CD14-positive monocyte (primary cell): ENCODE results near the gene DPP10. TPM values are rescaled to one million over a fixed set of nuclear protein-coding genes. Genes with fewer than 3 reads are reported as not detected.

Source experiments
- DNase-seq, 3 donors: peaks; one replicate each; pipeline ENCODE4 v3.0.0-alpha.2; 2011 to 2022
- H2AFZ ChIP-seq: 2 replicates; pipeline ENCODE4 v1.6.0; 2012; ENCODE audit warnings: mild to moderate bottlenecking, low read depth, low read length, inconsistent platforms; ENCODE audit not compliant: insufficient read depth, poor library complexity, severe bottlenecking
- H3K27ac ChIP-seq, 2 donors: 1 replicate in 1 of 2; 2 replicates in 1 of 2; pipeline ENCODE4 v1.5.1; 2012 to 2013; ENCODE audit warnings: low read length in 2 of 2, control low read depth in 1 of 2, inconsistent platforms in 1 of 2, low read depth in 1 of 2, mild to moderate bottlenecking in 1 of 2
- H3K27me3 ChIP-seq, 2 donors: one replicate each; pipeline versions ENCODE4 v1.6.0 to v1.6.1; 2011 to 2013; ENCODE audit warnings: low read length in 2 of 2; ENCODE audit not compliant: control insufficient read depth in 2 of 2, insufficient read depth in 2 of 2
- H3K36me3 ChIP-seq, 2 donors: replicated peaks in 1 of 2; 1 replicate in 1 of 2; 2 replicates in 1 of 2; pipeline versions ENCODE4 v1.5.1 to v1.6.1; 2012 to 2013; ENCODE audit warnings: low read length in 2 of 2, control low read depth in 1 of 2, inconsistent platforms in 1 of 2, mild to moderate bottlenecking in 1 of 2; ENCODE audit not compliant: insufficient read depth in 2 of 2, control insufficient read depth in 1 of 2
- H3K4me1 ChIP-seq, 2 donors: 1 replicate in 1 of 2; 2 replicates in 1 of 2; pipeline versions ENCODE4 v1.5.1 to v1.6.1; 2012 to 2013; ENCODE audit warnings: low read length in 2 of 2, control low read depth in 1 of 2, inconsistent platforms in 1 of 2, mild to moderate bottlenecking in 1 of 2, moderate library complexity in 1 of 2; ENCODE audit not compliant: insufficient read depth in 2 of 2, control insufficient read depth in 1 of 2
- H3K4me2 ChIP-seq: replicated peaks from 2 replicates; pipeline ENCODE3; 2012; ENCODE audit warnings: low read length, moderate library complexity, mild to moderate bottlenecking; ENCODE audit not compliant: poor library complexity, severe bottlenecking; ENCODE audit errors: extremely low read depth
- H3K4me3 ChIP-seq, 3 experiments: fragments of 200-600 bp in 1 of 3; sonication (generic) in 1 of 3; replicated peaks in 1 of 3; 1 replicate in 2 of 3; 2 replicates in 1 of 3; pipeline ENCODE4 v1.5.1; 2011 to 2013; ENCODE audit warnings: low read length in 3 of 3, mild to moderate bottlenecking in 3 of 3, control low read depth in 2 of 3, low read depth in 2 of 3, inconsistent platforms in 1 of 3, moderate library complexity in 1 of 3
- H3K79me2 ChIP-seq: 2 replicates; pipeline ENCODE4 v1.6.0; 2012; ENCODE audit warnings: mild to moderate bottlenecking, control low read depth, inconsistent platforms, low read length, moderate library complexity; ENCODE audit not compliant: insufficient read depth
- H3K9ac ChIP-seq: 2 replicates; pipeline ENCODE4 v1.6.0; 2017; ENCODE audit warnings: low read length, mild to moderate bottlenecking; ENCODE audit not compliant: insufficient read depth, poor library complexity, severe bottlenecking
- H3K9me3 ChIP-seq, 2 donors: replicated peaks in 1 of 2; 1 replicate in 1 of 2; 2 replicates in 1 of 2; pipeline versions ENCODE4 v1.5.1 to v1.6.1; 2012 to 2013; ENCODE audit warnings: low read length in 2 of 2, control low read depth in 1 of 2; ENCODE audit not compliant: control insufficient read depth in 1 of 2, insufficient read depth in 1 of 2
- H4K20me1 ChIP-seq: 2 replicates; pipeline ENCODE4 v1.6.0; 2012; ENCODE audit warnings: mild to moderate bottlenecking, low read length, control low read depth, moderate library complexity; ENCODE audit not compliant: insufficient read depth
- H3K27ac Mint-ChIP-seq, 7 donors: one replicate each; pipeline ENCODE4 v1.8.0; 2020; ENCODE audit warnings: mild to moderate bottlenecking in 7 of 7, mixed read lengths in 7 of 7, moderate library complexity in 6 of 7, inconsistent platforms in 2 of 7
- H3K27me3 Mint-ChIP-seq, 3 donors: one replicate each; pipeline ENCODE4 v1.8.0; 2021 to 2022; ENCODE audit warnings: low read depth in 3 of 3, mild to moderate bottlenecking in 3 of 3, mixed read lengths in 3 of 3, moderate library complexity in 3 of 3, inconsistent platforms in 1 of 3
- H3K36me3 Mint-ChIP-seq, 2 donors: one replicate each; pipeline ENCODE4 v1.8.0; 2020; ENCODE audit warnings: mixed read lengths in 2 of 2, inconsistent platforms in 1 of 2, mild to moderate bottlenecking in 1 of 2
- H3K4me1 Mint-ChIP-seq: one replicate; pipeline ENCODE4 v1.8.0; 2020; ENCODE audit warnings: mild to moderate bottlenecking, mixed read lengths
- H3K4me3 Mint-ChIP-seq, 2 donors: one replicate each; pipeline ENCODE4 v1.8.0; 2020; ENCODE audit warnings: mild to moderate bottlenecking in 2 of 2, mixed read lengths in 2 of 2, moderate library complexity in 1 of 2
- H3K9me3 Mint-ChIP-seq, 7 donors: one replicate each; pipeline ENCODE4 v1.8.0; 2020 to 2022; ENCODE audit warnings: mixed read lengths in 7 of 7, mild to moderate bottlenecking in 6 of 7, moderate library complexity in 6 of 7, inconsistent platforms in 2 of 7
- whole genome bisulfite sequencing: methylation state at CpG from one replicate; pipeline ENCODE4 v1.1.5; 2013; ENCODE audit warnings: missing lambda C conversion rate; ENCODE audit not compliant: insufficient coverage; 5-methylcytosine and 5-hydroxymethylcytosine counted together
- intact Hi-C, 2 donors: fragments of 100-400 bp; cut with micrococcal nuclease; formaldehyde crosslinking; loops; one replicate each; pipeline versions ENCODE4 v1.15.0 to v1.15.1; 2023
- polyA plus RNA-seq, 3 donors: library from polyadenylated mRNA; depleted of rRNA in 1 of 3; unstranded in 2 of 3; stranded (reverse) in 1 of 3; fragments of 300-500 nt in 2 of 3; fragments of >200 nt in 1 of 3; fragmentation: Illumina TruSeq in 2 of 3; gene quantifications; 1 replicate in 2 of 3; 2 replicates in 1 of 3; pipeline ENCODE4 v1.2.3, GENCODE V29; 2012 to 2021
- TF ChIP-seq, protein P1 (sequence below): fragments of 200-600 bp; IDR thresholded peaks from one replicate; pipeline ENCODE4 v1.8.0; 2022; ENCODE audit warnings: antibody characterized with exemption, mild to moderate bottlenecking

Gene DPP10
- polyA plus RNA-seq, 3 donors: not detected

- no CpG with 5 or more reads among the region's 6 CpGs for WGBS
- H3K9me3 ChIP-seq: peaks cover 0 to 5% of the 10 kb centered on the region in 2 donors
- Mint-ChIP-seq H3K27me3 (peaks cover 34 to 39% (median 38%) of the 10 kb centered on the region in 3 donors), H3K4me3 (peak overlapping the region in 1 of 2 donors; percentile 79), H3K27ac (no peak overlapping the region), H3K36me3 (peaks cover 0 to 3% of the 10 kb centered on the region in 2 donors), H3K4me1 (peaks cover 3% of the 10 kb centered on the region), H3K9me3 (peaks cover 0 to 10% (median 6%) of the 10 kb centered on the region in 7 donors)
- intact Hi-C loops: no loop called here
- H3K27me3 ChIP-seq: peaks cover 12 to 38% of the 10 kb centered on the region in 2 donors
- no peak overlapping the region for H3K9ac ChIP-seq
- no peak overlapping the region for H2AFZ ChIP-seq
- no peaks in the 10 kb centered on the region for H3K36me3 ChIP-seq
- H3K27ac ChIP-seq: no peak overlapping the region
- H3K4me2 ChIP-seq: no peak overlapping the region
- H3K4me1 ChIP-seq: peaks cover 0 to 13% of the 10 kb centered on the region in 2 donors
- no peak for DNase-seq
- H4K20me1 ChIP-seq: no peaks in the 10 kb centered on the region
- H3K4me3 ChIP-seq: no peak overlapping the region
- TF ChIP-seq, protein P1, sequence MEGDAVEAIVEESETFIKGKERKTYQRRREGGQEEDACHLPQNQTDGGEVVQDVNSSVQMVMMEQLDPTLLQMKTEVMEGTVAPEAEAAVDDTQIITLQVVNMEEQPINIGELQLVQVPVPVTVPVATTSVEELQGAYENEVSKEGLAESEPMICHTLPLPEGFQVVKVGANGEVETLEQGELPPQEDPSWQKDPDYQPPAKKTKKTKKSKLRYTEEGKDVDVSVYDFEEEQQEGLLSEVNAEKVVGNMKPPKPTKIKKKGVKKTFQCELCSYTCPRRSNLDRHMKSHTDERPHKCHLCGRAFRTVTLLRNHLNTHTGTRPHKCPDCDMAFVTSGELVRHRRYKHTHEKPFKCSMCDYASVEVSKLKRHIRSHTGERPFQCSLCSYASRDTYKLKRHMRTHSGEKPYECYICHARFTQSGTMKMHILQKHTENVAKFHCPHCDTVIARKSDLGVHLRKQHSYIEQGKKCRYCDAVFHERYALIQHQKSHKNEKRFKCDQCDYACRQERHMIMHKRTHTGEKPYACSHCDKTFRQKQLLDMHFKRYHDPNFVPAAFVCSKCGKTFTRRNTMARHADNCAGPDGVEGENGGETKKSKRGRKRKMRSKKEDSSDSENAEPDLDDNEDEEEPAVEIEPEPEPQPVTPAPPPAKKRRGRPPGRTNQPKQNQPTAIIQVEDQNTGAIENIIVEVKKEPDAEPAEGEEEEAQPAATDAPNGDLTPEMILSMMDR: no peak
- no peaks in the 10 kb centered on the region for H3K79me2 ChIP-seq
These were observed 721.1 kb downstream of the DPP10 start for GRCh38 chr2:115163572-115163971.

GRCh38 chr2:115165529-115166109 lies 723.2 kb downstream of the DPP10 start:
- peaks cover 0 to 3% of the 10 kb centered on the region in 2 donors for H3K36me3 Mint-ChIP-seq
- Histone ChIP-seq H3K9me3 (peaks cover 0 to 3% of the 10 kb centered on the region in 2 donors), H3K4me3 (no peak overlapping the region), H3K36me3 (no peaks in the 10 kb centered on the region), H3K27me3 (peaks cover 12 to 27% of the 10 kb centered on the region in 2 donors), H3K27ac (no peak overlapping the region), H3K4me2 (no peak overlapping the region), H3K4me1 (peaks cover 0 to 10% of the 10 kb centered on the region in 2 donors), H3K9ac (no peak overlapping the region), H4K20me1 (no peaks in the 10 kb centered on the region), H3K79me2 (no peaks in the 10 kb centered on the region), H2AFZ (no peak overlapping the region)
- peaks cover 25 to 31% (median 26%) of the 10 kb centered on the region in 3 donors for H3K27me3 Mint-ChIP-seq
- peak in 1 of 3 donors; percentile 6 for DNase-seq
- TF ChIP-seq, protein P1: no peak
- intact Hi-C loops: no loop called here
- H3K4me1 Mint-ChIP-seq: peaks cover 3% of the 10 kb centered on the region
- no peak overlapping the region for H3K27ac Mint-ChIP-seq
- no peak overlapping the region for H3K4me3 Mint-ChIP-seq
- 0% methylated on average over 1 of the region's 6 CpGs for WGBS
- peaks cover 0 to 8% (median 4%) of the 10 kb centered on the region in 7 donors for H3K9me3 Mint-ChIP-seq
